RWPE1 (cell line): Measurements from ENCODE around the gene ACTA1.

Experiments used
- CTCF ChIA-PET: fragments of 350-600 bp; sonication (Branson Sonifier 250); formaldehyde crosslinking; extraction: SDS; loops from one replicate; lab custom pipeline; 2021; lab: Yijun Ruan, JAX
- POLR2A ChIA-PET: fragments of 400-600 bp; formaldehyde crosslinking; extraction: SDS; loops from one replicate; lab custom pipeline; 2020; ENCODE audit warnings: antibody characterized with exemption; ENCODE audit not compliant: low non-redundant PET; lab: Yijun Ruan, JAX
- DNase-seq: peaks from one replicate; pipeline ENCODE4 v3.0.0; 2012; ENCODE audit warnings: low spot score
- H3K27ac ChIP-seq: fragments of 450-650 bp; 2 replicates; pipeline ENCODE4 v1.5.1; 2017
- TF ChIP-seq, protein P1 (sequence below): fragments of 450-650 bp; conservative IDR thresholded peaks from 2 replicates; pipeline ENCODE4 v1.5.1; 2017; ENCODE audit warnings: low read depth, mild to moderate bottlenecking

Gene ACTA1

DNA sequence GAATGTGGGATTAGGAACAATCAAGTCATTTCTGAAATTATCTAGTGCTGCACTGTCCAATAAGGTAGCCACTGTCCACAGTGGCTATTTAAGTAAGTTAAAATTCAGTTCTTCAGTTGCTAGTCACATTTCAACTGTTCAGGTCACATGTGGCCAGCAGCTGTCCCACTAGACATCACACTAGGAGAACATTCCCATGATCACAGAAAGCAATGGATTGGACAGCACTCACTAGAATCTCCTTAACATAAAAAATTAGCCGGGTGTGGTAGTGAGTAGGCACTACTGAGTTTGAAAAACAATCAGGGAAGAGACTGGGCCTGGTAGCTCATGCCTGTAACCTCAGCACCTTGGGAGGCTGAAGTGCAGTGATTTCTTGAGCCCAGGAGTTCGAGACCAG lies 40.6 kb upstream of the ACTA1 start:
- no peak for DNase-seq
- H3K27ac ChIP-seq: no peak overlapping the region
- ChIA-PET CTCF (interaction anchor here (0.6 kb wide), 1 partner anchor 1281 kb away, joined by 3 read pairs; no protein-coding TSS in a partner anchor), POLR2A (no interaction called here)
- TF ChIP-seq, protein P1, sequence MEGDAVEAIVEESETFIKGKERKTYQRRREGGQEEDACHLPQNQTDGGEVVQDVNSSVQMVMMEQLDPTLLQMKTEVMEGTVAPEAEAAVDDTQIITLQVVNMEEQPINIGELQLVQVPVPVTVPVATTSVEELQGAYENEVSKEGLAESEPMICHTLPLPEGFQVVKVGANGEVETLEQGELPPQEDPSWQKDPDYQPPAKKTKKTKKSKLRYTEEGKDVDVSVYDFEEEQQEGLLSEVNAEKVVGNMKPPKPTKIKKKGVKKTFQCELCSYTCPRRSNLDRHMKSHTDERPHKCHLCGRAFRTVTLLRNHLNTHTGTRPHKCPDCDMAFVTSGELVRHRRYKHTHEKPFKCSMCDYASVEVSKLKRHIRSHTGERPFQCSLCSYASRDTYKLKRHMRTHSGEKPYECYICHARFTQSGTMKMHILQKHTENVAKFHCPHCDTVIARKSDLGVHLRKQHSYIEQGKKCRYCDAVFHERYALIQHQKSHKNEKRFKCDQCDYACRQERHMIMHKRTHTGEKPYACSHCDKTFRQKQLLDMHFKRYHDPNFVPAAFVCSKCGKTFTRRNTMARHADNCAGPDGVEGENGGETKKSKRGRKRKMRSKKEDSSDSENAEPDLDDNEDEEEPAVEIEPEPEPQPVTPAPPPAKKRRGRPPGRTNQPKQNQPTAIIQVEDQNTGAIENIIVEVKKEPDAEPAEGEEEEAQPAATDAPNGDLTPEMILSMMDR: no peak

DNA sequence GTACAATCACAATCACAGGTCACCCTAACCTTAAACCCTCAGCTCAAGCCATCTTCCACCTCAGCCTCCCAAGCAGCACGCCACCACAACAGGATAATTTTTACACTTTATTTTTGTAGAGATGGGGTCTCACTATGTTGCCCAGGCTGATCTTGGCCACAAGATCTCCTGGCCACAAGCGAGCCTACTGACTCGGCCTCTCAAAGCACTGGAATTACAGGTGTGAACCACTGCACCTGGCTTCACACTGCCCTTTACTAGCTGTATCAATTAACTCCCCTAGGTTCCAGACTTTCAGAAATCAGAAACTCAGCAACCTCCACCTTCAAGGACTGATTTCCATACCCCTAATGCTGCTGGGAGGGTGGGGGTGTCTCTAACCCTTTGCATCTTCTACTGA lies 37.3 kb upstream of the ACTA1 start:
- ChIA-PET POLR2A (no interaction called here), CTCF (interaction anchor here (0.6 kb wide), 1 partner anchor 135 kb away, joined by 3 read pairs; no protein-coding TSS in a partner anchor)
- no peak for DNase-seq
- no peak overlapping the region for H3K27ac ChIP-seq
- TF ChIP-seq, protein P1: no peak

DNA sequence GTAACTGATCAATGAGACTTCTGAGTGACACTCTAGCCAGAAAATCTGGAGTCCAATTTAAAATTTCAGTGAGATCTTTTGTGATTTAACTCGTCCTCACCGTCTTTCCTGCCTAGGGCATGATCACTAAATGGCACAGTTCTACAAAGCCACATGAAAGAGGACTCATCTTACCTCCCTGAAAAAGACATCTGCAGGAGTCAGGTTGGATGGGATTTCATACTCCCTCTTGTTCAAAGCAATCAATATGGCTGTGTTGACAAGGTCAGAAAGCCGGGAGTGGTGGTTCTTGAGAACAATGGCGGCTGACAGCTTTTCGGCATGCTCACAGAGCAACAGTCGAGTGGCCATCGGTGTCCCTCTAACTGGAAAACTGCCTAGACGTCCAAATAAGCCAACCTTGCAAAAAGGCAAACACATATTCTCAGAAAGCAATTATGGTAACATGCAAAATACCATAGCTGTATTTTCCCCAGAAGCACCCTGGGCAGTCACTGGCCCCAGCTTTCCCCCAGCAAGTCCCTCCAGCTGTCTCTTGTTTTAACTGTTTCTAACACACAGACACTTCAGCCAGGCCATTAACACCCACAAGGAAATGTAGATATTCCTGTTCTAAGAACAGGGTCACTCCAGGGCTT lies 36.6 kb upstream of the ACTA1 start:
- ChIA-PET CTCF (interaction anchor here (0.6 kb wide), 1 partner anchor 135 kb away, joined by 3 read pairs; no protein-coding TSS in a partner anchor), POLR2A (no interaction called here)
- no peak for DNase-seq
- TF ChIP-seq, protein P1: no peak
- no peak overlapping the region for H3K27ac ChIP-seq

DNA sequence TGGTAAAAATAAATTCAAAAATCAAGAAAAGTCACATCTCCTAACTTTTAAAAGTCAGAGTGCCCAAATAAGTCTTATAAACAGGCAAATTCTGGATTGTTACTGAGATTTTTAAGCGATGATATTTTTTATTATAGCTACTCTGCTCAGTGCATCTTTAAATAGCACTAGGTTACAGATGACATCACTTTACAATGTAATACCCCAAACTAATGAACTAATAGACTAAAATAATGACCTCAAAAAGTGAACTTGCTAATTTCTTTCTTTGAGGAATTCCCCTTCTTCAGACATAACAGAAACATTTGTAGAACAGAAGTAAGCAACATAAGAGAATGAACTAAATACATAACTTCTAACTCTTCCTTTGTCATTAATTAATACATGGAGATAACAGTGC lies 33.0 kb upstream of the ACTA1 start:
- POLR2A ChIA-PET: no interaction called here

DNA sequence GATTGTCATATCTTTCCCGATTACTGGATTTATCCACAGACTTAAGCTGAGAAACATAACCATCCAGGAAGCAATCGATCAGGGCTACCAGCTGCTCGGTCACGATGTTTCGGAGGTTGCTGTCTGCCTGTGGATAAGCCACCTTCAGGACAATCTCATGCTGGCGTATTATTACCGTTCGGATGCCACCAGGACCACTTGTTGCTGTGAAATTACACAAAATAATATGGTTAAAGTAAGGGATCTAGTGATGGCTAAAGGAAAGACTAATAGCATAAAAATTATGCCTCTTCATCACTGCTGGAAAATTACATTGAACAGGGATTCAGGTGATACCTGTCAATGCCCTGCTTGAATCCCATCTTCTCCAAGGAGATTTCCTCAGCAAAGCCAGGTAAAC lies 30.8 kb upstream of the ACTA1 start:
- H3K27ac ChIP-seq: no peak overlapping the region
- ChIA-PET POLR2A (no interaction called here), CTCF (no interaction called here)
- TF ChIP-seq, protein P1: no peak
- no peak for DNase-seq

More for the DNA sequence above, 33.0 kb upstream of the ACTA1 start:
- TF ChIP-seq, protein P1: no peak
- DNase-seq: no peak
- CTCF ChIA-PET: no interaction called here
- H3K27ac ChIP-seq: no peak overlapping the region

DNA sequence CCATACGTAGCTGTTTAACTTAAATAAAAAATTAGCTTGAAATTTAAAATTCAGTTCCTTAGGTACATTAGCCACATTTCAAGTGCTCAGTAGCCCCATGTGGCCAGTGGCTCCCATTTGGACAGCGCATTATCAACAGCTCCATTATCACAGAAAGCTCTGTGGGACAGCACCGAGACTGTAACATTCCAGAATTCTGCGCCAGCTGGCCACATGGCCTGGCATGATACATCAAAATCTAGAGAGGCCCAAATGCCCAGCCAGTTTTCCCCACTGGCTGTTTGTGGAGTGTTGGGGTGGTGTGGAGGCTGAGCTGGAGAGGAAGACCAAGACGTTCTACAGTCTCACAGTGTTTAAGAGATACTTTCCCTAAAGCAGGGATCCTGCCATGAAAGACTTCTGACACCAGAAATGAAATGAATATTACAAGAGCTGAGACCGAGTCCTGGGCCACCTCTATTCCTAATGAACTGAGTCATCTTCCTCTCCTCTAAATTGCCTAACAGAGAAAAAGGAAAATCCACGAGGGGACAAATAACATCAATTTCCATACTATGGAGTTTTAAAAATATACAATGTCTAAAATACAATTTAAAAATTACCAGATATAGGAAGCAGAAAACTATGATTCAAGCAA lies 27.3 kb upstream of the ACTA1 start:
- no peak for DNase-seq
- ChIA-PET CTCF (interaction anchor here (0.6 to 0.7 kb wide), 2 partner anchors 180 to 203 kb away, joined by 3 read pairs; no protein-coding TSS in a partner anchor), POLR2A (no interaction called here)

More for the DNA sequence above, 27.3 kb upstream of the ACTA1 start:
- no peak overlapping the region for H3K27ac ChIP-seq
- TF ChIP-seq, protein P1: no peak
